Erythroblast (primary cell): ENCODE data around the gene CLRN2.

Source experiments
- GATA1 ChIP-seq: IDR thresholded peaks from 2 replicates; pipeline ENCODE4 v1.6.1; 2011; ENCODE audit warnings: low read depth, mild to moderate bottlenecking, control low read depth, low read length, moderate library complexity
- POLR2A ChIP-seq: IDR thresholded peaks from 2 replicates; pipeline ENCODE4 v1.6.1; 2011; ENCODE audit warnings: mild to moderate bottlenecking, low read length

DNA sequence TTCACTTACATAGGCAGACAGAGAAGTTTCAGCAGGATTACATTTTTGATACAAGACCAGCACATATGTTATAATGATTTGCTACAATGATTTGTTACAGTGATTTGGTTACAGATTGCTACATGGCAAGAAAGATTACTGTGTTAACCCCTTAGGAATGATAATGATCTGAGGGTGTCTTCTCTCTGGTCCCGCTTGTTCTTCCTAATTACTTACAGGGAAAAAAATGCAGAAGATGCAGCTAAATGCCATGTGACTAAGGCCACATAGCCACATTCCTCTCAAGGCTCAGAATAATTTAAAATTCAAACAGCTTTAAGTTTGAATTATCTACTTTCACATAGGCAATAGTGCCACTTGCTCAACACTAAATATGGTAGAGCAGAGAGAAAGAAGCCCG lies 52.3 kb downstream of the CLRN2 start:
- TF ChIP-seq POLR2A (no peak), GATA1 (no peak)
